ENCODE data around the gene TRIM26. TPM values are rescaled to one million over a fixed set of nuclear protein-coding genes. Genes with fewer than 3 reads are reported as not detected.

The TRIM26 gene
- total and polyA plus RNA-seq, 2 experiments from 2014 or later = 18.0 to 24.4 TPM

GRCh38 chr6:30206799-30207618 is 6.2 kb downstream of the TRIM26 start:
- no peaks in the 10 kb centered on the region for H3K27me3 ChIP-seq
- no peak for TF ChIP-seq CTCF (IDR thresholded peaks at IDR 0.05; ENCODE audit: low read depth, low read length)
- no peak overlapping the region for H3K4me3 ChIP-seq
- no peaks in the 10 kb centered on the region for H3K36me3 ChIP-seq
- H3K9me3 ChIP-seq (ENCODE audit: low read depth) = no peaks in the 10 kb centered on the region
- peaks cover 10% of the 10 kb centered on the region for H3K4me1 ChIP-seq (ENCODE audit: low read depth)
- H3K27ac ChIP-seq = peak overlapping the region; percentile 22
- DNase-seq (ENCODE audit: low read depth in 1 of 2, low spot score in 1 of 2) = peak; percentile 37 to 38

GRCh38 chr6:30206152-30206551 is 7.1 kb downstream of the TRIM26 start:
- Histone ChIP-seq H3K4me3 (no peak overlapping the region), H3K4me1 (ENCODE audit: low read depth) (peaks cover 10% of the 10 kb centered on the region)

GRCh38 chr6:30204116-30204515 is 9.1 kb downstream of the TRIM26 start:
- H3K27ac ChIP-seq = no peak overlapping the region
- no peak for TF ChIP-seq CTCF (IDR thresholded peaks at IDR 0.05; ENCODE audit: low read depth, low read length)
- no peak overlapping the region for H3K4me3 ChIP-seq
- no peak for DNase-seq (ENCODE audit: low read depth in 1 of 2, low spot score in 1 of 2)
- no peaks in the 10 kb centered on the region for H3K9me3 ChIP-seq (ENCODE audit: low read depth)
- peaks cover 10% of the 10 kb centered on the region for H3K4me1 ChIP-seq (ENCODE audit: low read depth)
- H3K27me3 ChIP-seq = no peaks in the 10 kb centered on the region
- H3K36me3 ChIP-seq = peaks cover 4% of the 10 kb centered on the region

More at GRCh38 chr6:30206152-30206551, 7.1 kb downstream of the TRIM26 start:
- Histone ChIP-seq H3K27ac (no peak overlapping the region), H3K27me3 (no peaks in the 10 kb centered on the region), H3K36me3 (no peaks in the 10 kb centered on the region), H3K9me3 (ENCODE audit: low read depth) (no peaks in the 10 kb centered on the region)
- TF ChIP-seq CTCF (IDR thresholded peaks at IDR 0.05; ENCODE audit: low read depth, low read length) = no peak
- DNase-seq (ENCODE audit: low read depth in 1 of 2, low spot score in 1 of 2) = peak in 1 of 2 donors; percentile 15

- Histone ChIP-seq H3K36me3 (peaks cover 4% of the 10 kb centered on the region), H3K27ac (no peak overlapping the region), H3K9me3 (ENCODE audit: low read depth) (no peaks in the 10 kb centered on the region), H3K4me1 (ENCODE audit: low read depth) (peaks cover 2% of the 10 kb centered on the region), H3K27me3 (no peaks in the 10 kb centered on the region), H3K4me3 (no peak overlapping the region)
- TF ChIP-seq CTCF (IDR thresholded peaks at IDR 0.05; ENCODE audit: low read depth, low read length) = no peak
- no peak for DNase-seq (ENCODE audit: low read depth in 1 of 2, low spot score in 1 of 2)
Observed at GRCh38 chr6:30202366-30202765, 10.8 kb downstream of the TRIM26 start.

GRCh38 chr6:30200551-30201281 is 12.5 kb downstream of the TRIM26 start:
- no peak for TF ChIP-seq CTCF (IDR thresholded peaks at IDR 0.05; ENCODE audit: low read depth, low read length)
- Histone ChIP-seq H3K9me3 (ENCODE audit: low read depth) (no peaks in the 10 kb centered on the region), H3K4me1 (ENCODE audit: low read depth) (no peaks in the 10 kb centered on the region)

More at GRCh38 chr6:30200551-30201281, 12.5 kb downstream of the TRIM26 start:
- H3K4me3 ChIP-seq = no peak overlapping the region
- DNase-seq (ENCODE audit: low read depth in 1 of 2, low spot score in 1 of 2) = no peak
- H3K27ac ChIP-seq = no peak overlapping the region
- H3K36me3 ChIP-seq = peaks cover 4% of the 10 kb centered on the region
- no peaks in the 10 kb centered on the region for H3K27me3 ChIP-seq

Data from cardiac muscle cell (in vitro differentiated cells and primary cell).